ENCODE results near the gene MEGF11. TPM values are rescaled to one million over a fixed set of nuclear protein-coding genes. Genes with fewer than 3 reads are reported as not detected.

The MEGF11 gene
- total RNA-seq, 1 experiment from 2014 or later = 1.2 TPM

GRCh38 chr15:66157507-66157906 lies 96.0 kb downstream of the MEGF11 start:
- H3K27ac Mint-ChIP-seq = no peak overlapping the region
- no peaks in the 10 kb centered on the region for H3K27me3 ChIP-seq (ENCODE audit: insufficient read depth, low read length)

More at GRCh38 chr15:66157507-66157906, 96.0 kb downstream of the MEGF11 start:
- no peak overlapping the region for H4K8ac ChIP-seq (replicated peaks; ENCODE audit: insufficient read length, low read depth, low read length)
- WGBS (ENCODE audit: extremely low coverage, insufficient read length, low lambda C conversion rate) = no CpG with 5 or more reads among the region's 2 CpGs
- H3K14ac ChIP-seq (ENCODE audit: insufficient read depth, low read length) = no peak overlapping the region
- H3K56ac ChIP-seq (ENCODE audit: insufficient read length, low read depth, low read length) = no peak overlapping the region
- no peak overlapping the region for H2BK20ac ChIP-seq (ENCODE audit: low read depth, low read length, poor library complexity, severe bottlenecking)
- H2BK12ac ChIP-seq (ENCODE audit: insufficient read length, low read depth, low read length) = no peak overlapping the region
- H4K91ac ChIP-seq (ENCODE audit: insufficient read length, low read depth, low read length) = no peak overlapping the region
- no peak overlapping the region for H3K4ac ChIP-seq (ENCODE audit: low read depth, low read length)
- H3K27ac ChIP-seq (ENCODE audit: insufficient read length, low read depth, low read length) = no peak overlapping the region
- Mint-ChIP-seq H3K9me3 (no peaks in the 10 kb centered on the region), H3K27me3 (ENCODE audit: low read depth) (peaks cover 3% of the 10 kb centered on the region), H3K4me3 (no peak overlapping the region), H3K4me1 (peaks cover 2 to 12% of the 10 kb centered on the region in 2 experiments; a peak in 2 of 4 replicates), H3K36me3 (ENCODE audit: insufficient read depth in 1 of 3, low read depth in 3 of 3) (no peaks in the 10 kb centered on the region; a peak in 2 of 7 replicates)
- H3T11ph ChIP-seq (ENCODE audit: low read length) = no peak overlapping the region
- TF ChIP-seq CTCF (conservative IDR thresholded peaks at IDR 0.05) = no peak
- no peak overlapping the region for H3K4me2 ChIP-seq (ENCODE audit: insufficient read depth, insufficient read length, low read length)
- no peak overlapping the region for H2AK5ac ChIP-seq (ENCODE audit: insufficient read length, low read length)
- no peak overlapping the region for H2AFZ ChIP-seq (ENCODE audit: low read length)
- no peak overlapping the region for H2BK120ac ChIP-seq (ENCODE audit: low read depth, low read length, poor library complexity, severe bottlenecking)
- no peak overlapping the region for H3K18ac ChIP-seq (ENCODE audit: insufficient read length, low read depth, low read length)
- no peaks in the 10 kb centered on the region for H3K79me1 ChIP-seq (ENCODE audit: insufficient read depth, low read depth, low read length, poor library complexity, severe bottlenecking)
- no peaks in the 10 kb centered on the region for H4K20me1 ChIP-seq (ENCODE audit: control insufficient read depth, insufficient read depth, insufficient read length)
- H3K23me2 ChIP-seq (ENCODE audit: insufficient read length, low read depth, low read length, poor library complexity, severe bottlenecking) = no peaks in the 10 kb centered on the region
- DNase-seq = no peak
- H3K9me3 ChIP-seq (ENCODE audit: control insufficient read depth, low read depth, low read length) = no peaks in the 10 kb centered on the region
- H3K23ac ChIP-seq (ENCODE audit: insufficient read length, low read depth, low read length) = no peak overlapping the region
- H3K4me1 ChIP-seq (ENCODE audit: insufficient read depth, low read length) = no peaks in the 10 kb centered on the region
- no peak overlapping the region for H3K9ac ChIP-seq (ENCODE audit: extremely low read depth, insufficient read length, low read length)
- no peak overlapping the region for H2BK5ac ChIP-seq (ENCODE audit: insufficient read length, low read length)
- no peak overlapping the region for H4K5ac ChIP-seq (ENCODE audit: insufficient read length, low read depth, low read length)
- no peaks in the 10 kb centered on the region for H3K79me2 ChIP-seq (ENCODE audit: insufficient read depth, low read length)
- H2BK15ac ChIP-seq (ENCODE audit: low read depth, low read length) = no peak overlapping the region
